Erythroblast (primary cell): ENCODE results near the gene BTBD1.

ENCODE experiments used
- GATA1 ChIP-seq: IDR thresholded peaks from 2 replicates; pipeline ENCODE4 v1.6.1; 2011; ENCODE audit warnings: low read depth, mild to moderate bottlenecking, control low read depth, low read length, moderate library complexity
- POLR2A ChIP-seq: IDR thresholded peaks from 2 replicates; pipeline ENCODE4 v1.6.1; 2011; ENCODE audit warnings: mild to moderate bottlenecking, low read length

DNA sequence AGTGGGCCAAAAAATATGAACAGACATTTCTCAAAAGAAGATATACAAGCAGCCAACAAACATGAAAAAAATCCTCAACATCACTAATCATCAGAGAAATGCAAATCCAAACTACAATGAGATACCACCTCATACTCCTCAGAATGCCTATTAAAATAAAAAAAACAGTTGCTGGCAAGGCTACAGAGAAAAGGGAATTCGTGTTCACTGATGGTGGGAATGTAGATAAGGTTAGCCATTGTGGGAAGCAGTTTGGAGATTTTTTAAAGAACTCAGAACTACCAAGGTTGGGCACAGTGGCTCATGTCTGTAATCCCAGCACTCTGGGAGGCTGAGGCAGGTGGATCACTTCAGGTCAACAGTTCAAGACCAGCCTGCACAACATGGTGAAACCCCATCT, 27.8 kb downstream of the BTBD1 start:
- no peak for TF ChIP-seq POLR2A
- TF ChIP-seq GATA1: no peak
